Activated CD8-positive, alpha-beta T cell treated with anti-CD3 and anti-CD28 coated beads for 36 hours (primary cell): Measurements from ENCODE around the gene IFI44. TPM values are rescaled to one million over a fixed set of nuclear protein-coding genes. Genes with fewer than 3 reads are reported as not detected.

Source experiments
- ATAC-seq: fragments of 200-7000 bp; cut with Tn5 transposase; one replicate; pipeline ENCODE4 v1.10.0; 2021; ENCODE audit warnings: mild to moderate bottlenecking, moderate library complexity
- CTCF ChIA-PET: fragments of 350-600 bp; sonication (Branson Sonifier 250); formaldehyde crosslinking; loops from one replicate; lab custom pipeline; 2021; ENCODE audit warnings: antibody characterized with exemption; lab: Charles Lee
- POLR2A ChIA-PET: fragments of 350-600 bp; sonication (Branson Sonifier 250); formaldehyde crosslinking; loops from one replicate; lab custom pipeline; 2021; ENCODE audit warnings: antibody characterized with exemption; lab: Charles Lee
- DNase-seq: peaks from one replicate; pipeline ENCODE4 v3.0.0-alpha.2; 2020
- H3K27ac Mint-ChIP-seq: one replicate; pipeline ENCODE4 v1.8.0; 2021; ENCODE audit warnings: mild to moderate bottlenecking, mixed read lengths
- H3K27me3 Mint-ChIP-seq: one replicate; pipeline ENCODE4 v1.8.0; 2021; ENCODE audit warnings: mixed read lengths
- H3K36me3 Mint-ChIP-seq: one replicate; pipeline ENCODE4 v1.8.0; 2021; ENCODE audit warnings: low read depth, mixed read lengths
- H3K4me1 Mint-ChIP-seq: one replicate; pipeline ENCODE4 v1.8.0; 2021; ENCODE audit warnings: low read depth, mixed read lengths
- H3K4me3 Mint-ChIP-seq: one replicate; pipeline ENCODE4 v1.8.0; 2021; ENCODE audit warnings: mild to moderate bottlenecking, moderate library complexity, mixed read lengths
- H3K9me3 Mint-ChIP-seq: one replicate; pipeline ENCODE4 v1.8.0; 2021; ENCODE audit warnings: mixed read lengths
- CTCF ChIP-seq: fragments of 200-600 bp; IDR thresholded peaks from one replicate; pipeline ENCODE4 v1.8.0; 2022; ENCODE audit warnings: antibody characterized with exemption, mild to moderate bottlenecking
- intact Hi-C: fragments of 100-400 bp; cut with micrococcal nuclease; formaldehyde crosslinking; loops from one replicate; pipeline ENCODE4 v1.10.0; 2022
- total RNA-seq, 2 experiments: library from RNA; stranded (reverse); gene quantifications; one replicate each; pipeline ENCODE4 v1.2.3, GENCODE V29; 2021

Gene IFI44
- total RNA-seq, 2 experiments from 2014 or later: 37.2 to 38.4 TPM

GRCh38 chr1:78676993-78677392 lies 27.4 kb downstream of the IFI44 start:
- ATAC-seq: no peak
- Mint-ChIP-seq H3K4me3 (no peak overlapping the region), H3K36me3 (no peaks in the 10 kb centered on the region), H3K27me3 (peaks cover 4% of the 10 kb centered on the region), H3K4me1 (peaks cover 4% of the 10 kb centered on the region), H3K27ac (no peak overlapping the region), H3K9me3 (no peaks in the 10 kb centered on the region)
- POLR2A ChIA-PET: no interaction called here
- intact Hi-C loops: loop anchor here (1.0 to 10.0 kb wide), 2 partner anchors 60 to 532 kb away; no protein-coding TSS in a partner anchor
- no peak for DNase-seq
- TF ChIP-seq CTCF: no peak
- CTCF ChIA-PET: interaction anchor here (1.1 to 2.0 kb wide), 5 partner anchors 50 to 532 kb away, joined by 3 to 18 read pairs (median 5); partner anchors contain the start of gene IFI44L

GRCh38 chr1:78677788-78678187 lies 28.2 kb downstream of the IFI44 start:
- peaks cover 4% of the 10 kb centered on the region for H3K27me3 Mint-ChIP-seq
- no peaks in the 10 kb centered on the region for H3K36me3 Mint-ChIP-seq
- H3K4me1 Mint-ChIP-seq: peaks cover 4% of the 10 kb centered on the region
- H3K27ac Mint-ChIP-seq: no peak overlapping the region
- no peaks in the 10 kb centered on the region for H3K9me3 Mint-ChIP-seq
- intact Hi-C loops: loop anchor here (10.0 kb wide), 1 partner anchor 533 kb away; no protein-coding TSS in a partner anchor
- ATAC-seq (no peak), DNase-seq (no peak)
- POLR2A ChIA-PET: interaction anchor here (0.6 kb wide), 1 partner anchor 20 kb away, joined by 4 read pairs; no protein-coding TSS in a partner anchor
- CTCF ChIA-PET: interaction anchor here (1.1 to 2.0 kb wide), 5 partner anchors 50 to 533 kb away, joined by 3 to 18 read pairs (median 5); partner anchors contain the start of gene IFI44L
- no peak overlapping the region for H3K4me3 Mint-ChIP-seq
- TF ChIP-seq CTCF: no peak

GRCh38 chr1:78678324-78678723 lies 28.7 kb downstream of the IFI44 start:
- intact Hi-C loops: loop anchor here (10.0 kb wide), 1 partner anchor 534 kb away; no protein-coding TSS in a partner anchor
- no peak overlapping the region for H3K4me3 Mint-ChIP-seq

GRCh38 chr1:78681265-78681664 lies 31.6 kb downstream of the IFI44 start:
- Mint-ChIP-seq H3K36me3 (no peaks in the 10 kb centered on the region), H3K27me3 (peaks cover 4% of the 10 kb centered on the region), H3K27ac (no peak overlapping the region), H3K4me3 (no peak overlapping the region), H3K4me1 (peaks cover 4% of the 10 kb centered on the region), H3K9me3 (no peaks in the 10 kb centered on the region)
- ATAC-seq (no peak), DNase-seq (no peak)
- POLR2A ChIA-PET: no interaction called here
- CTCF ChIA-PET: interaction anchor here (1.1 to 2.1 kb wide), 2 partner anchors 16 to 64 kb away, joined by 3 to 9 read pairs; no protein-coding TSS in a partner anchor
- TF ChIP-seq CTCF: no peak
- intact Hi-C loops: no loop called here

More at GRCh38 chr1:78678324-78678723, 28.7 kb downstream of the IFI44 start:
- ATAC-seq (peak; percentile 62), DNase-seq (peak; percentile 41)
- Mint-ChIP-seq H3K36me3 (no peaks in the 10 kb centered on the region), H3K9me3 (no peaks in the 10 kb centered on the region), H3K27ac (no peak overlapping the region), H3K27me3 (peaks cover 4% of the 10 kb centered on the region), H3K4me1 (peaks cover 4% of the 10 kb centered on the region)
- ChIA-PET POLR2A (interaction anchor here (0.6 kb wide), 1 partner anchor 19 kb away, joined by 4 read pairs; no protein-coding TSS in a partner anchor), CTCF (interaction anchor here (1.1 to 2.0 kb wide), 5 partner anchors 51 to 534 kb away, joined by 3 to 18 read pairs (median 5); partner anchors contain the start of gene IFI44L)
- TF ChIP-seq CTCF: no peak

GRCh38 chr1:78682496-78682895 lies 32.9 kb downstream of the IFI44 start:
- no peak overlapping the region for H3K4me3 Mint-ChIP-seq
- H3K27me3 Mint-ChIP-seq: peaks cover 4% of the 10 kb centered on the region
- H3K9me3 Mint-ChIP-seq: no peaks in the 10 kb centered on the region
- ATAC-seq (no peak), DNase-seq (no peak)
- no peaks in the 10 kb centered on the region for H3K36me3 Mint-ChIP-seq
- ChIA-PET POLR2A (no interaction called here), CTCF (interaction anchor here (1.7 to 2.1 kb wide), 2 partner anchors 65 to 537 kb away, joined by 3 to 9 read pairs; no protein-coding TSS in a partner anchor)
- TF ChIP-seq CTCF: no peak
- intact Hi-C loops: no loop called here
- H3K27ac Mint-ChIP-seq: no peak overlapping the region
- peaks cover 4% of the 10 kb centered on the region for H3K4me1 Mint-ChIP-seq
